Bone marrow (tissue), 2 donors: Measurements from ENCODE around the gene CD2.
"Not testable (repeated sequence)": the region's sequence is repeated elsewhere in the genome, so short reads cannot be mapped to it uniquely, and the experiment has no call there.

Source experiments
- DNase-seq, 2 donors: peaks; one replicate each; lab custom pipeline; 2025; lab: John Stamatoyannopoulos, UW

The CD2 gene

DNA sequence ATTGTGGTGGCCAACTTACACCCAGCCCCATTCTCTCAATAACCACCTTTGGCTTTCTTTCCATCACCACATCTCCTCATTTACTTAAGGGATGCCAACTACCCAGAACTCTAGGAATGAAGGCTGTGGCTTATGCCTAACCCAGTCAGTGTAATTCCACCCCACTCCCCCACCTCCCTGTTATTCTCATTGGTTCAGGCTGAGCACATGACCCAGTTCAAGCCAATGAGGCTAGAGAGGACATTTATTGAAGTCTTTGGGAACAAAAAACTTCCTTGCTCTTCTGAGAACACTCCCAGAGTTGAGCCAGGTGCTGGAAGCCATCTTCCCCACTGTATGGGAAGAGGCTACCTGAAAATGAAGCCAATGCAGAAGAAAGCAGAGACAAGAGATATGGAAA lies 22.8 kb upstream of the CD2 start:
- no peak for DNase-seq

GRCh38 chr1:116732726-116733125 lies 21.5 kb upstream of the CD2 start:
- no peak for DNase-seq

- DNase-seq: no peak
These were observed 20.5 kb upstream of the CD2 start for GRCh38 chr1:116733476-116734365.

DNA sequence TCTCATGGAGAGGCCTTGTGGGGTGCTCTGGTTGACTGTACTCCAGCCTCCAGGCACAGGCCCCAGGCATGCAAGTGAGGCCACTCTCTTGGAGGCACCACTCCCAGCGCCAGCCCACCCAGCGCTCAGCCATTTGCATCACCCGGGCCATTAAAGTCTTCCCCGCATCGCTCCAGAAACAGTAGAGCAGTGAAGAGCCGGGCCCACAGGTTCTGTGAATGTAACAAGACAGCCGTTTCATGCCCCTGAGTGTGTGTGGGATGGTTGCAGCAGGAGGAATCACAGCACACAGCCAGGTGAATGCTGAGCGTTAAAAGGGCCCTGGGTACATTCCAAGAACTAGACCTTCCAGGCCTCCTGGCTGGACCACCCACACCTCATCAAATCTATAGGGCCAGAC lies 19.0 kb upstream of the CD2 start:
- DNase-seq: no peak

DNA sequence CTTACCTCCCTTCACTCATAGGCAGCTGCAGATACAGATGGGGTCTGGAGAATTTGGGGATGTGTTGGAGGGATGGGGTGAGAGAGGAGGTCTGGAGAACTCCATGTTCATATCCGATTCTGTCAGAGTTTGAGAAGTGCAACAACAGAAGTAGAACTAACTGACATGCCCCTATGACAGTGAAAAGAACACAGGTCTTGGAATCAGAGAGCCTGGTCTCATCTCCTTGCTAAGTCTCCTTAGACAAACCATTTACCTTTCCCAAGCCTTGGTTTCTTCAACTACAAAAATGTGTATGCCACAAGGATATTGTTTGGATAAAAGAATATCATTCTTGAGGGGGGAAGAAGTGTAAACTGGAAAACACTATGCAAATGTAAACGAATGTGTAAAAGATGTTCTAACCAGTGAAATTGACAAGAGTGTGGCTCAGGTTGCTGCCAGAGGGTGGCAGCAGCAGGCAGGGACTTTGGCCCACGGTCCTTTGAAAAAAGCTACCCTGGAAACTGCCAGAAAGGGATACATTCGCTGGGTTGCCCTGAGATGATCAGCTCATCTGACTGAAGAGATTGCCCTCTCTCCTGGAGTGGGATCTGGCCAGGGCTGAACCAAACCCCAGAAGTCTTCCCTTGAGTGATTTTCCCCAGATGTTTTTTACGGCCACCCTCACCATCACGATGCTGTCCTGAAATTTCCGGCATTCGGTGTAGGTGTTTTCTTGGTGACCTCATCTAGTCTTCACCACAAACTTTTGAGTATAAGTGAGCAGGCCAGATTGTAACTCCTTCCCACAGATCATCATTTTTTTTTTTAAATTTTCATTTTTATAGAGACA lies 17.0 kb upstream of the CD2 start:
- DNase-seq: peak; percentile 12 to 37

DNA sequence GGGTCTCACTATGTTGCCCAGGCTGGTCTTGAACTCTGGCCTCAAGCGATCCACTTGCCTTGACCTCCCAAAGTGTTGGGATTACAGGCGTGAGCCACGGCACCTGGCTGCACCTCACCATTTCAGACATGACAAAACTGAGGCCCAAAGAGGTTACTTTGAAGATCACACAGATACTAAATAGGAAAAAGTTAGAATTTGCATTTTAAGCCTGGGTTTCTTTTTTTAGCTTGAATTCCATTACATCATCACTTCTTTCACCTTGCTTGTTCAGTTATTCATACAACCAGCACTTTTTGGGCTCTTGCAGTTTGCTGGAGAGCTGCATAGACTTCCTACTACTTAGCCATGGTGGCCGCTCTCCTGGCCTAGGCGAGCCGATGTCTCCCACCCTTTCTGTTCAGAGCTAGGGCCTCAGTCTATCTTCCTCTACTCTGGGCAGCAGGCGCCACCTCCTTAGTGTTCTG lies 16.3 kb upstream of the CD2 start:
- no peak for DNase-seq

- DNase-seq: no peak
These were observed 15.4 kb upstream of the CD2 start for GRCh38 chr1:116738673-116739370.

- DNase-seq: no peak
These were observed 14.7 kb upstream of the CD2 start for GRCh38 chr1:116739371-116740012.

DNA sequence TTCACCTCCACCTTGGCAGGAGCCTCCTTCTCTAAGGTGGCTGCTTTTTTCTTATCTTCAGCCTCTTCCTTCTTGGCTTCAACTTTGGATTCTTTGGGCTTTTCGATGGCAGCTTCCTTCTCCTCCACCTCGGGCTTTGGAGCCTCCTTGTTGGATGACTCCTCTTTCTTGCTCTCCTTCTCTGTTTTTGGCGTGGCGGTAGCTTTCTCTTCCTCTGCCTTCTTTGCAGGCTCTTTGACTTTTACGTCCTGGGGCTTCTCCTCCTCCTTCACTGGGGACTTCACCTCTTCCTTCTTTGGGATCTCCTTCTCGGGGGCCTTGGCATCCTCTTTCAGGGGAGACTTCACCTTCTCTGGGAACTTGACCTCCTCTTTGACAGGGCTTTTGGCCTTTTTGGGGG lies 13.9 kb upstream of the CD2 start:
- no peak for DNase-seq

DNA sequence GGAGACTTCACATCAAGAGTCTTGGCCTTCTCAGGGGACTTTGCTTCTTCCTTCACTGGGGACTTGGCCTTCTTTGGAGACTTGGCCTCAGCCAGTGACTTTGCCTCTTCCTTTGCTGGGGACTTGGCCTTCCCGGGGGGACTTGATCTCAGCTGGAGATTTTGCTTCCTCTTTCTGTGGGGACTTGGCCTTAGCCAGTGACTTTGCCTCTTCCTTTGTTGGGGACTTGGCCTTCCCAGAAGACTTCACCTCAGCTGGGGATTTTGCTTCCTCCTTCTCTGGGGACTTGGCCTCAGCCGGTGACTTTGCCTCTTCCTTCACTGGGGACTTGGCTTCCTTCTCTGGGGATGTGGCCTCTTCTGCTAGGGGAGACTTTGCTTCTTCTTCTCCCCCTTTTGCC lies 13.5 kb upstream of the CD2 start:
- DNase-seq: no peak

GRCh38 chr1:116741836-116742565 lies 12.2 kb upstream of the CD2 start:
- DNase-seq: no peak

DNA sequence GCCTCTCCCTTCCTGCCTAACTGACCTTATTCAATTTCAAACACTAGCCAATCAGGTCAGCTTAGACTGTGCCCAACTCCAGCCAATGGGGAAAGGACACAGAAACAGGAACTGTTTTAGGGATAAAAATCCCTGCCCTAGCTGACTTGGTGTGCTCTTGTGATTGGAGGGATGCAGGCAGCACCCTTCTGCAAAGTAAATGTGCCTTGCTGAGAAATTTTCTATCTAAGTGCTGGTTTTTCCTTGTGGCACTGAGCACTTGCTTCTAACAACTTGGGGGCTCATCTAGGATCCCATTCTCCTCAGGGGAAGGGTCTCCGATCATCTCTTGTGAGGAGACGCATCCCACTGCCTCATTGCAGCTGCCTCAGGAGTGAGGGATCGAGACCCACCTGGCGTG lies 10.7 kb upstream of the CD2 start:
- DNase-seq: no peak

GRCh38 chr1:116748272-116748671 lies 6.0 kb upstream of the CD2 start:
- no peak for DNase-seq

DNA sequence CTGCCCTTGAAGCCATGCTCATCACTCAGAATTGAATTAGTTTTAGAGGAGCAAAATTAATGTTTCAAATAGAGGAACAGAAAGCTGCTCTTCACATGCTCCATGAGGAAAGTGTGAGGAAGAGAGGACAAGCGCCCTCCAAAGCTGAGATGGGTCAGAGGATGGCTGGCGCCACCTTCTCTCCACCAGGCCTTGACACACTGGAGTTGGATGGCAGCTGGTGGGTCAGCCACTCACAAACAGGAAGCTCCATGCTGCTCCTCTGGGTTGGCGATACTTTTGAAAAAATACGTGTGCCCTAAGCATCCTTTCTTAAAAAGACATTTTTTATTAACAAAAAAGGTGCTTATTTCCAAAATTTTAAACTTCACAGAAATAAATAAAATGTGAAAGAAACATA lies 3.1 kb upstream of the CD2 start:
- no peak for DNase-seq

GRCh38 chr1:116751621-116752020 lies 2.6 kb upstream of the CD2 start:
- DNase-seq: no peak

- no peak for DNase-seq
These were observed 918 bp upstream of the CD2 start for GRCh38 chr1:116753312-116753711.

GRCh38 chr1:116755066-116755465 lies 836 bp downstream of the CD2 start:
- no peak for DNase-seq

DNA sequence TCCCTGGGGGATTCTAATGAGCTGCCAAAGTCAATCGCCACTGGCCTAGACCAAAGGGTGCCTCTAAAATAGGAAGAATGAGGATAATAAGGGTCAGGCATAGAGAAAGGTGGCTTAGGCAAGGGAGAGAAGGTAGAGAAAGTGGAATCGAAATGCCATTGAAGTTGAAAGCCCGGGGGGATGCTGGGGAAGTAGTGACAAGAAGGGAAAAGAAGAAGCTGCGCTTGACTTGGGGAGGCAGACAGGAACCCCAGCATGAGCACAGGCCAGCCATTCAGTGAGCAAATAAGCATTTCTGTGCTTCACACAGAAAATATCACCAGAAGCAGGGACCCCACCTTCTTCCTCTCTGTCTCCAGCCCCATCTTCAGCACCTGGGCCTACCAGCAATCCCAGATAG lies 1.5 kb downstream of the CD2 start:
- DNase-seq: no peak

DNA sequence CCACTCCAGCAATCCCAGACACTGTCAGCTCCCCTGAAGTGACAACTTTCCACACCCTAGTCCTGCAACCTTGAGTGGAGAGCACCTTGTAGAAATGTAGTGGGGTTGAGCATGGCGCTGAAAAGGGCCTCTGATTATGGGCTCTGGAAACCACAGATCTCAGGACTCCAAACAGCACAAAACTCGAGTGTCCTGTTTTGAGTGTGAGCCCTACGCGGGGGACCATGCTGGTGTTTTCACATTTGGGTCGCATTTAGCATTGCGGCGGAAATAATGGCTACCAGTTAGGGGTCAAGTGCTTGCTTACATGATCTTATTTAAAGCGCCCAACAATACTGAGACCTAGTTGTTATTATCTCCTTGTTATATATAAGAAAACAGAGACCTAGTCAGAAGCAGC lies 1.9 kb downstream of the CD2 start:
- not testable (repeated sequence) for DNase-seq

DNA sequence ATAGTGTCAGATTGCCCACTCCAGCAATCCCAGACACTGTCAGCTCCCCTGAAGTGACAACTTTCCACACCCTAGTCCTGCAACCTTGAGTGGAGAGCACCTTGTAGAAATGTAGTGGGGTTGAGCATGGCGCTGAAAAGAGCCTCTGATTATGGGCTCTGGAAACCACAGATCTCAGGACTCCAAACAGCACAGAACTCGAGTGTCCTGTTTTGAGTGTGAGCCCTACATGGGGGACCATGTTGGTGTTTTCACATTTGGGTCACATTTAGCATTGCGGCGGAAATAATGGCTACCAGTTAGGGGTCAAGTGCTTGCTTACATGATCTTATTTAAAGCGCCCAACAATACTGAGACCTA lies 4.2 kb downstream of the CD2 start:
- DNase-seq: not testable (repeated sequence)

DNA sequence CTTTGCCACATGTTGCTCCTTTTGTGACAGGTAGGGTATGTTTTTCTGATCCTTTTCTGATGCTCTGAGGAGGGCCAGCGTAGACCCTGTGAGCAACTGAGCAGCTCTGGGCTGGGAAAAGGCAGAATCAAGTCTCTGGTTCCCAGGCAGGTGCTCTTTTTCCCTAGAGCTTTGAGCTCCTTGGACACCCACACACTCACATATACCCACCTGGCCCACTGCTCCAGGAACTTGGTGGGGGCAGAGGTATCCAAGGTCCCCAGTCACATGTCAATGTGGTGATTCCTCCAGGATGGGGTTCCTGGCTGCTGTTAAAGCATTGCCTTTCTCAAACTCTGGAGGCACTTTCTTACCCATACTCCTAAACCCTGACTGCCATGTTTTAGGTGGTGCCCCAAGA lies 5.4 kb downstream of the CD2 start:
- no peak for DNase-seq
